ENCODE measurements around the gene SMOC2.

DNA sequence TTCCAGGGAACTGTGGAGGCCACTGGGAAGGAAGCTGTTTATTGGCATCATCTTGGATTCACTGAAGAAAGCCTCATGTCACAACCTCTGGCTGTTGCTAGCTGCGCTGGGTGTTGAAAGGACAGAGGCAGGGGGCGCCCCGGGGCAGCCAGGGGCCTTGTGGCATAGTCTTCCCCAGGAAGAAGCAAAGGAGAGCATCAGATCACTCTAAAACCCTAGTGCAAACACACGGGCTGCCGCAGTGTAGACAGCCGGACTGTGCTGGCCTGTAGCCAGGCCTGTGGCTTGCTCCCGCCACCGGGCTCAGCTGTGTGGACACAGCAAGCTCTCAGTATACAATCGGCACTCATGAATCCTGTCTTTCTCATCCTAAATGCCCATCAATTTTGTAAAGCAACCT, 23.8 kb upstream of the SMOC2 start:
- no peak for TF ChIP-seq POLR2AphosphoS5 (IDR thresholded peaks at IDR 0.05; ENCODE audit: borderline replicate concordance, low read depth, low read length)
- TF ChIP-seq EZH2 (IDR thresholded peaks at IDR 0.05), result no peak
- no peak for TF ChIP-seq FOXP2 (optimal IDR thresholded peaks at IDR 0.05; ENCODE audit: control extremely low read depth, extremely low read length, insufficient read depth)
